Measurements from ENCODE around the gene PARD3B.
A peak's percentile ranks its signal among the peaks of the same experiment; 100 is the strongest.

The PARD3B gene

DNA sequence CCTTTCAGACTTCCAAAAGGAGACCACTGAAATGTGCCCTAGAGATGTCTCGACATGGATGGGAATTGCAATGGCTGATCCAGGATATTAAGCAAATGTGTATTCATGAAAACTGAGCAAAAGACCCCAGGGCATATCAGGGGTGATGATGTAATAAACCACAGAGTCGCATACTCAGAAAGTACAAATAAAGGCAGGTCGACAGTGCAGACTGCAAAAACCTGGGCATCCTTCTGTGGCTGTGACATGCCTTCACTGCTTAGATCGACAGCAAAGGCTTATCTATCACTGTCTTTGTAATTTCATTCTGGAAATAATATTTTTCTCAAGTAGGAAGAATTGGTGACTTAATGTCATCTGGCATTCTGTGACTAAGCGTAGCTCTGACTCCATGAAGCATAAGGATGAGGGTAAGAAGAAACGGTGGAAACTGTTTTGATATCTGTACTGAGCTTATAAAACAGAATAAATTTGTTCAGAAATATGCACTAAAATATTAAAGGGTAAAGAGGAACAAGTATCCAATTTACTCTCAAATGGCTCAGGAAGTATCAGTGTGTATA, 1021.4 kb downstream of the PARD3B start:
- no peak for DNase-seq (ENCODE audit: low read depth)

DNA sequence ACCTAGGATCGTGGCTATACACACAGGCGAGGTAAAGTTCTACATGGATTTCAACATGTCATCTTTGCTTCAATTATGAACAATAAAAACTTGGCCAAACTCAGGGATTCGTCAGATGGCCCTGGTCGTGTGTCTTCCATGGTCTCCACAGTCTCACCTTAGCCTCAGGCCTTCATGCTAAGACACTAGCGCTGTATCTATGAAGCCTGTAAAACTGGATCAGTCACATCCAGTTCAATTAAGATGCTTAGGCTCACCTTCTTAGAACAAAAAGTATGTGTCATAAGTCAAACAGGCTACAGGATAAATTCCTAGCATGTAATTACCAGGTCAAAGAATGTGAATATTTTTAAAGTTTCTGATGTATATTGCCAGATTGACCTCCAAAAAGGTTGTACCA, 1023.3 kb downstream of the PARD3B start:
- no peak for DNase-seq (ENCODE audit: low read depth)

DNA sequence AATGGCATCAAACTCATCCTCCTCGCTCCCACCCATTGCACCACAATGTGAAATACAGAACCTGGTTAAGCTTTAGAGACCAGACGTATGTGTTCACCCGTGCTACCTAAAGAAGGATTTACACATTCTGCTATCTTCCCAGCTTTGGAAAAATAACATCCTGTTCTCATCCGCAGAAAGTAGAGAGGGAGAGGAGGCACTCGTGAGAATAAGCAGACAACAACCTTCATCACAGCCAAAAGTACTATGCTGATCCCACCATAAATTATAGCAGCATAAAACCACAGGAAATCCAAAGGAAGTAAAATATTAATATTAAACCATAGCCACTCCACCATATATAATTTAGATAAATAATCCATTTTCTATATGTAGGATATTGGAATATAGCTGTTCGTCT, 1025.4 kb downstream of the PARD3B start:
- DNase-seq (ENCODE audit: low read depth), result no peak

DNA sequence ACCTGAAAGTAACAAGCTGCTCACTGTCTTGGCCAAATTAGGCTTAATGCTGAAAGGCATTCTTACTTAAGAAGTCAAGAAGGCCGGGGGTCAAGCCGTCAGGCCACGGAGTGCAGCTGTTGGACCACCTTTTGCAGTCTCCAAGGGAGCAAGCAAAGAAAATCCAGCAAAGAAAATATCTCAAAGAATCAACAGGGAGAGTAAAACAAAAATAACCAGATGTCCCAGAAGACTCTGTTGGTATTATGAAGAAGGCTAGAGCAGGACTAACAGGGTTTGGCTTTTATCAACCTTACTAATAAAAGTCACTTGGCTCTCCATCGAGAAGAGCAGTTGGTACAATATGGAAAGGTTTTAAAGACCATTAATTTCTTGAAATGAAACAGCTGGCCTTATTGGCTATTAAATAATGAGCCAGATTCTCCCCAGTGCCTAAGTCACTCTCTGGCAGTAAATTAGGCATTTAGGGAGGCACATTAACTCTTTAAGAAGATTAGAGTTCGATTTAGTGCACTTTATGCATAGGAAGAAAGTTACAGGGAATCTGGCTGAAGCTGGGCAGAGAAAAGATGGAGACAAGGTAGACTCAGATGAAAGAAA, 1026.2 kb downstream of the PARD3B start:
- DNase-seq (ENCODE audit: low read depth), result no peak

DNA sequence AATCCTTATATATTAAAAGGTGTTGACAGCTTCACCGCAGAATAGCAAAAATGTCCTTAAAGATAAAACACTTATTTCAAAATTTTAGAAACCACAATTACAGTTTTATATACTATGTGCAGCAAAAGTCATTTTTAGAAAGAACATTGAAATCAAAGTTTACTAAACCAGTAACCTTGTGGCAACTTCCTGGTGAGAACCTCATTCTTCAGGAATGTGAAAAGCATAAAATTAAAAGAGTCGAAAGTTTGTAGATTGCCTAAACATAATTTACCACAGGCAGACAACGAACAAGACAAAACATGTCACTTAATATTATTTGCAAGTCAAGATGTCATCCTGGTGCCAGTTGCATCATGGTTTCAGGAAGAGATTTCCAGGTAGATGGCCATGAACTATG, 1028.7 kb downstream of the PARD3B start:
- no peak for DNase-seq (ENCODE audit: low read depth)

DNA sequence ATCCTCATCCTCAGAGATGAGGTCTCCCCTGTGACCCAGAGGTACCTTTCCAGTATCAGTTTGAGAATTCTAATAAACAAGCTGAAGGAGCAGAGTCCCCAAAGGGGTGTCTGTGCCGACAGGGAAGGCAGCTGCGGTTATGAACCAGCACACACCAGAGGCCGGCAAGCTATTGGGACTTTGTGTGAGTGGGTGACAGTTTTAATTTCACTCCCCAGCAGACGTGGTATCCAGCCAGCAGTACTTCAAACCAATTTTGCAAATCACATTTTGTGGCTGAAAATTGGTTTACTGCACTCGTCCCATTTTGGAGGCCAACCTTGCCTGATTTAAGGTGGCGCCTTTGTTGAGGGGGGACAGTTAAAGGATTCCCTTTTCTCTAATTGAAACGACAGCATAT, 1034.1 kb downstream of the PARD3B start:
- DNase-seq (ENCODE audit: low read depth), result no peak

DNA sequence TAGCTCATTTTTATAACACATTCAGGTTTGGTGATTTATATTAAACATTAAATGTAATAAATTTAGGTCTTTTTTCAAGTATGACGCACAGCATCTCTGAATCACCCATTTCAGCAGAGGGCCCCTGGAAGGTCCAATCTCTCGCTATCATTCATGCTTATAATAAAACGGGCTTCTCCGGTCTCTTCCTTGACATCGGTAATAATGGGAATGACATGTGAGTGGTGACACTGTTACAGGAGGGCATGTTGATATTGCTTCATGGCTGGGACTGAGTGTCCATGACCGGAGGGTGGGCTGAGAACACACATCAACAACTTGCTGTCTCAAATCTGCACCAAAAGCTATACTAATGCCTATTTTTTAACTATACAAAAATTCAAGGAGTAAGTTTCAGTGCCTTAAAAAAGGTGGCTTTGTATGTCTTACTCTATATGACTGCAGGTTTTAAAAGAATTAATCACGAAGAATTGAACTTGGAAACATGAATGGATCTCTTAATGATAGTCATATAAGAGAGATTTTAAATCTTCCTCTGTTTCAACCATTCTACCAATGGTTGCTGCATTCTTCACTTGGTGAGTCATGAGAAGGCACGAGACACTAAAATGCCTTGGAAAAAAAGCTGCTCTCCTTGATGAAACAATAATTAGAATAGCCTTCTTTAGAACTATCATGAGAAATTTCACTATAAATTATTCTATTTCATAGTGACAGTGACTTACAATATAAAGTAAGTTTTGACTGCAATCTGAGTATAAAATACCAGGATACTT, 1035.1 kb downstream of the PARD3B start:
- DNase-seq (ENCODE audit: low read depth), result no peak

DNA sequence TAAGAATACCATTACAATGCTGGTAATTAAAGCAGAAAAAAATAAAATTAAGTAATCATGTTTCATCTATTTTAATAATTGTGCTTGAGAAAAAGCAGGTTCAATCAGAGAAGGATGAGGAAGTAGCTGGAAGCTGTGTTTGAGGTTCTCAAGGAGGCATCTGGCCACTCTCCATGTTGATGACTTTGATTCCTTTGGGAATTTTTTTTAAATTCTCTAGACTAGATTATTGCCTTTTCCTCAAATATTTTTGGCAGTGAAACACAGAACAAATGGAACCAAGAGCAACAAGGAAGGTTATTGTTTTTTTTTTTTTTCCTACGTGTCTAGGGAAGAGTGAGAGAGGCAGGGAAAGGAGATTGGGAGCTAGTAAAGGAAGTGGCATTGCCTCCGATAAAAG, 1037.1 kb downstream of the PARD3B start:
- no peak for DNase-seq (ENCODE audit: low read depth)

DNA sequence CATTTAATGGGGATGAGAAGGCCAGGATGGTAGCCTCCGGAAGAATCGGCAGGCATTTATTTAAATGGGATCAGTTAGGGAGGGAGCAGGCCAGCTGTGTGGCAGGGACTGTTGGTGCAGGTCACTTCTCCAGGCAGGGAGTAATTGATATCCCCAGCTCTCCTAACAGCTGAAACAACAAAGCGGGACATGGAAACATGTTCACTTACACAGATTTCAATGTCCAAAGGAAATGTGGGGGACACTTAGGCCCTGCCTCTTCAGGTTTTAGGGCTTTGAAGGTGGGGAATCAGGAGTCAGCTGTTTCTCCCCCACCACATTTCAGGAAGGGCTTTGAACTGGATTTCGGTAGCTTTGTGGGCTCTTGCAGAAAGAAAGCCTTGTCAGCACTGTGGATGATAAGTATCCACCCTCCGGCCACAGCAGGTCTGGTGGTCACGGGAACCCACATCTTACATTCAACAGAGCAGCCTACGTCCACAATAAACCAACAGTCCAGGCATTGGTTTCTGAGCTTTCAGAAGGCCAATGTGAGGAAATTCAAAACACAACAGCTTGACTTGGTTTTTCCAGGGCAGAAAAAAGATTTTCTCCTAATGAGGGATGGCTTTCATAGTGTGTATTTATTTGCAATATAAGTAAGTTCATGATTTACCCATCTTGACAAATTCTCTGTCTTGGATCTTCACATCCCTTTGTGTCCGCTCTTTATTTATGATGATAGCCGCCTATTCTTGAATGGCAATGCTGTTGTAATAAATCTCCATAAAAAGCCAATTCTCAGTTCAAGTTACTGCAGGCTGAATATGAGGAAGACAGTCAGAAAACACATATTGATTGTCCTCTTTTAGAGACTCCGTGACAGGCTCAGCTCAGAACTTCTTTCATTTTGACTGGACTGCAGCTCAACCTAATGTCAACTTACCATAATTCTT, 1040.4 kb downstream of the PARD3B start:
- no peak for DNase-seq (ENCODE audit: low read depth)

DNA sequence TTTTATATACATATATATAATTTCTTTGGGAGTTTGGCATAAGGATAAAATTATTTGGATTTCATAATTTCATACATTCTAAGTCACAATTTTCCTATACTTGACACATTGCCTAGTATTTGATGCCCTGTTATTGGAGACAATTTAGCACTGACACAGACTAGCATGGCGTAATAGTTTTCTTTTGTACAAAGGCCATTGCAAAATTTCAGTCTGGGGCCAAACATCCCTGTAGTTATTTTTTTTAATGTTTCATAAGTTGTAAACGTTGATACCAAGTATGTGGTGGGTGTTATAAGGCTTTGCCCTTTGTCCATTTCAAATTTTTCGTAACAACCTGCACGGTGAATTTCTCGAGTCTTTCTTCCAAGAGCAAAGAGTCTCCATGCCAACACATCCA, 1041.4 kb downstream of the PARD3B start:
- DNase-seq (ENCODE audit: low read depth), result peak; percentile 72

DNA sequence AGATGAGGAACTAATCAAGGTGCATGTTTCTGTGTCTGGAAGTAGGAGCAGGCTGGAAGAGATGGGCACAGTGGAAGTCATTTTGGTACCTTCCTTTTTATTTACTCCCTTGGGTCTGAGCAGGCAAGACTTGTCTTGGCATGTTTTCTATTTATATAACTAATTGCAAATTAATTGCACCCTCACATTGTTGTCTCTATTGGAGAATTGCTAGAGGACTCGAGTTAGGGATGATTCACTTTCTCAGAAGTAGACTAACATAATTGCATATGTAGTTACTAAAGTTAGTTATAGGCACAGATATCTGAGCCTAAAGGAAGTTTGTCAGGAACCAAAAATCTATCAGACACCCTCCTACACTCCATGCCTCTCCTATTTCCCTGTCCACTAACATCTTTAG, 1044.2 kb downstream of the PARD3B start:
- DNase-seq (ENCODE audit: low read depth), result no peak

DNA sequence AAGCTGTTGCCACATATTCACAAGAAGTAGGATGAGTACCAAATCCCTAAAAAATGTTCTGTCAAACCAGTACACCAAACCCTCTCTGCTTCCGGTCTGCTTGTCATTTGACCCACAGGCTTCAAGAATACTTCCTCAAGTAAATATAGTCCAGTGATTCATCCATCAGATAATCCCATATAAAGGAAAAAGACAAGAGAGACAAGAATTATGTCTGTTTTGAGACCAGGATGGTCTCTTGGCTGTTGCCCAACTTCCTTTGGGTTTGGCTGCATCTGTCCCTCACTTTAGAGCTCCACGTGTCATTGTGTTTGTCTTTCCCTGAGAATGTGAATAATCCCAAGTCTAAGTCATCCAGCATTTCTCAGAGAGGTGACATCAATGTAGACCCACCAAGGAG, 1045.5 kb downstream of the PARD3B start:
- no peak for DNase-seq (ENCODE audit: low read depth)

DNA sequence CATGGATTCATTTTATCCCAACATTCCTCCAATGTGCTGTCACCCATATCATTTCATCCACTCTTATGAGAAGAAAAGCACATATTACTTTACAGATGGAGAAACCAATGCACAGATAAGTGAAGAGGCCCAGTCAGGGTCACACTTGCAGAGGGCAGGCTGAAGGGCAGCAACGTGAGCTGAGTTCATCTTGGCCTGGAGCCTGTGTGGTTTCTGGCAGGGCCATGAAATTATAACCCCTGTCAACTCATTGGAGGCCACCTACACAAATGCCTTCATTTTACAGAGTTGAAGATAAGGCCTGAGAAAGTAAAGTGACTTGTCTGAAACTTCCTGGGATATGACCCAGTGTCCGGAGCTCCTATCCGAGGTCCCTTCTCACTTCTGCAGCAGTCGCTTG, 1048.6 kb downstream of the PARD3B start:
- DNase-seq (ENCODE audit: low read depth), result no peak

DNA sequence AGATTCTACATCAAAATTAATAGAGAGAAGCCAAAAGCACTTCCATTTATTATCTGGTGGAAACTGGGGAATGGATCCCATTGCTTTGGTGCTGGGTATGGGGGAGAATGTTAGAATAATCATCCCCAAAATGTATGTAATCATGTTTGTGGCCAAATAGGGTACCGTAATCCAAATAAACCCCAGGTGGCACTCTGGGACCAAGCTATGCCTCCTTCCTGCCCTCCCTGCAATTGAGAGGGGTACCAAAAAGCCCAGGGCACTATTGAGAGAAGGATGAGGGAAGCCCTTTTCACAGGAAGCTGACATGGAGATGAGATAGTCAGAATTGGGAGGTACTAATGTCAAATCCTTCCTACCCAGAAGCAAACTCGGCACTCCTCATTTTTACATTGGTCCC, 1051.3 kb downstream of the PARD3B start:
- DNase-seq (ENCODE audit: low read depth), result no peak

DNA sequence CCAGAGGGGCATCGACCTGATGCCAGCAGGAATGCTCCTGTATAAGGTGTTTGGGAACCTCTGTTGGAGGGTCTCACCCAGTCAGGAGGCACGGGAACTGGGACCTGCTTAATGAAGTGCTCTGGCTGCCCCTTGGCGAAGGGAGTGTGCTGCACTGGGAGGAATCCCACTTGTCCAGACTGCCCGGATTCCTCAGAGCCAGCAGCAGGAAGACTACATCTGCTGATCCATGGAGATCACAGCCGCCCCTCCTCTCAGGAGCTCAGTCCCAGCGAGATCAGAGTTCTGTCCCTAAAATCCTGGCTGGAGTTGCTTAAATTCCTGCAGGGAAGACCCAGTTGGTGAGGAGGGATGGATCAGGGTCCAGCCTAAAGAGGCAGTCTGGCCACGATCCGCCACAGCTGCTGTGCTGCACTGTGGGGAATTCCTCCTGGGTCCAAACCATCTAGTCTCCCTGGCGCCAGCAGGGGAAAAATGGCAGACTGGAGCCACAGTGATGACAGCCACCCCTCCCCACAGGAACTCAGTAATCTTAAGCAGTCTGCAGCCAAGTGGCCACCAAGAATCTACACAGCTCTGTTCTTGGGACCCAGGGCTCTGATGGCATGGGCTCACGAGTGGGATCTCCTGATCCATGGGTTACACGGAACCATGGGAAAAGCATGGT, 1060.5 kb downstream of the PARD3B start:
- no peak for DNase-seq (ENCODE audit: low read depth)

DNA sequence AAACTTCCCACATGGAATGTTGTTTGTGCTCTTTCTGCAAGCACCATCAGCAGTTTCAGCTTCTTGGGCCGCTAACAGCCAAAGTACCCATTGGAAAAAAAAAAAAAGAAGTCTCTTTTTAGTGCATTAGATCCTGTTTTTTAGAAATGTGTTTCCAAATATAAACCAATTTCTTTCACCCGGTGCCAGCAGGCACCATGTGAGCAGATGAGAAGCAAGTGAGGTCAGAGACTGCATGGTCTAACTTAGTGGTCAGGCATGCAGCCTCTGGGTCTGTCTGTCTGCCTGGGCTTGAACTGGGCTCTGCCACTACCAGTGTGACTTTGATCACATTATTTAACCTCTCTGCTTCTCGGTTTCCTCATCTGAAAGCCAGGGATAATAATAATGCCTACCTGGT, 1061.9 kb downstream of the PARD3B start:
- DNase-seq (ENCODE audit: low read depth), result no peak

DNA sequence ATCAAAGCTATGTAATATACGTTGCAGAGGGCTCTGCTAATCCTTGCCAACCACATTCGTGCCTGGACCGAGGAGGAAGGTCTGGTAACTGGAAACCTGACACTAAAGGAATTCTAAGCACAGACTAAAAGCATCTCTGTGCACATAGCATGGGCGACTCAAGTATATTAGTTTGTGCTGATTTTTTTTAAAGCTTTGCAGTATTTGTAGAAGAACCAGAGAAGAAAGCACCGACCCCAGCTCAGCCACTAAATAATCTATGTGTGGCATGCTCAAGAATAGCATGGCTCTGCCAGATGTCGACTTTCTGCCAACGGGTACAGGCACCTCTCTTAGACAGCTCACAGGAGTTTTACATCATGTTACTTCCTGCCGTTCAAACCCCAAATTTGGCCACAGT, 1063.8 kb downstream of the PARD3B start:
- no peak for DNase-seq (ENCODE audit: low read depth)

DNA sequence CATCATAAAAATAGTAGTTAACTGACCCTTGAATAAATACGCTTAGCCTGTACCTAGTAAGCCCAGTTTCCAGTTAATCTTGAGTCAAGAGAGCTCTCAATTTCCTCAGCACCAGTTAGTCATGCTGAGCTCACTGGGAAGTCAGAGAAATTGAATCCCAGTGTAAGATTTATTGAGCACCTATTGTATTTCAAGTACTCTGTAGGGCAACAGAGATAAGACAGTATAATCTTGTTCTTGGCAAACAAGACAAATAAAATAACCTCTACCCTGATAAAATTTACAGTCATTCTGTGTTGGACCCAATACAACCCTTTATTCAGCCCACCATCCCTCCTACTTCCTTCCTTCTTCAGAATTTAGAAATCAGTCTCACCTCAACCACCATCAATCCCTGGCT, 1065.2 kb downstream of the PARD3B start:
- no peak for DNase-seq (ENCODE audit: low read depth)

DNA sequence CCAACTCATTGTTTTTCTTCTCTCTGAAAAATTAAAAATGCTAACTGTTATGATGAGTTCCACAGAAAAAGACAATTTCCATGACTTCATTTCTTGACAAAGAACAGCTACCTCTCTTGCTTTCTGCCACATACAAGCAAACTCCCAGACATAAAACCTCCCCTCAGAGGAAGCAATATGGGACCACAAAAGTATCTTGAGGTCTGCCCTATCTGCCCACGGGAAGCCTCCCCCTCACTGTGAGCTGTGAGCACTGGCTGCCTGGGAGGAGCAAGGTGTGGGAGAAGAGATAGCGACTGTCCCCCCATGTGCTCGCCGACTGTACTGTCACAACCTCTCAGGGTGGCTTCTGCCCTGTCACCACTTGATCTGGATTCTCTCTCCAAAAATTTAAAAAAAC, 1067.4 kb downstream of the PARD3B start:
- DNase-seq (ENCODE audit: low read depth), result no peak

DNA sequence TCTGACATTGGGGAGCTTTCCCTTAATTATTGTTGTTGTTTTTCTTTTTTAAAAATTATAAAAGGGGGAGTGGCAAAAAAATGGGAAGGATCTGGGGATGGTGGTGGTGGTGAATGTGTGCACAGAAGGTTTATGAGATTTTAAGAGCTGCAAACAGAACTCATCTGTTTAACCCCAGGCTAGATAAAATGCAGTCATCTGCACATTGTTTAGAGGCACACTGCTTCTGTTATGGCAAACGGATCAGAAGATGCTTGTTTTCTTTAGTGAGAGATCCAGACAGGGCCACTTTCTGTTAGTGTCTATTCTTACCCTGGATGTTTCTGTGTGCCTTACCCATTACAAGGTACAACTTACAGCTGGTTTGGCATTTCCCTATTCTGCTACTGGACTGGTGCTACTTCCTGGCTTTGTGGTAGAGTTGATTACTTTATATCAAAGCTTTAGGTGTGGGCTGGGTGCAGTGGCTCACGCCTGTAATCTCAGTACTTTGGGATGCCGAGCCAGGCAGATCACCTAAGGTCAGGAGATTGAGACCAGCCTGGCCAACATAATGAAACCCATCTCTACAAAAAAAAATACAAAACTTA, 1068.8 kb downstream of the PARD3B start:
- DNase-seq (ENCODE audit: low read depth), result no peak

DNA sequence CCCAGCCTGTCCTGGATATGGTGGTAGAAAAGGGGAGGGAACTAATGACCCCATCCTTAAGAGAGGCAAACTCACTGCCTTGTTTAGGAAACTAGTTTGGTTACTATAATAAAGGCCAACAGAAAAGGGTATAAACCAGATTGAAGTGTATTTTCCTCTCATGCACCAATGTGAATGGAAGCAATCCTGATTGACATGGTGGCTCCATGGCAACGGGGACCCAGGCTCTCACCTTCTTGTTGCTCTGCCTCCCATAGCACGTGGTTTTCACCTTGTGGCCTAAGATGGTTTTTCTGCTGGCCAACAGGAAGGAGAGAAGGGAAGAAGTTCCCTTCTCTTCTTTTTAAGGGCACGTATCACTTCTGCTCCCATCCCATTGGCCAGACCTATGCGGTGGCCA, 1069.7 kb downstream of the PARD3B start:
- DNase-seq (ENCODE audit: low read depth), result no peak

DNA sequence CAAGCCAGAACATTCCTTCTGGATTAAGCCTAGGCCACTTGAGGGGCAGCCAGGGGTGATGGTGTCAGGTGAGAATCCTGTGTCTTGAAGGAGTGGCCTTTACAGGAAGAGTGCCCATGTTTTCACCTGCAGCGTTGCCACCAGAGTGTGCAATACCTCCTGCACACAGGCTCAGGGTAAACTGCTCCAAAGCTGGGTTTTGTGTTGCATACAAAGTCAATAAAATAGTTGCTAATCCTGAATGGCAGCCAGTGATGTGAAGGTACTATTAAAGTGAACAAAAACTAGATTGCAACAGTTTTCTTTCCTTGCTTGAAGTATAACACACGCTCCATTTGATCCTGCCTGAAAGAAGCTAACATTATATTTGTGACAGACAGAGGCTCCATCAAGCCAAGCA, 1072.6 kb downstream of the PARD3B start:
- DNase-seq (ENCODE audit: low read depth), result no peak
